Calu3 (cell line): ENCODE results near the gene F2RL3. TPM values are rescaled to one million over a fixed set of nuclear protein-coding genes. Genes with fewer than 3 reads are reported as not detected.

Experiments
- BruUV-seq: library from RNA; stranded (reverse); fragments of 400-500 nt; replicated peaks from 2 replicates; lab custom pipeline; 2021; lab: Mats Ljungman, UMichigan
- CTCF ChIA-PET: fragments of 300-600 bp; sonication (Branson Sonifier 250); formaldehyde crosslinking; loops from one replicate; lab custom pipeline; 2022; ENCODE audit warnings: antibody characterized with exemption; lab: Charles Lee
- DNase-seq: peaks from one replicate; pipeline ENCODE4 v3.0.0; 2022
- H3K27ac Mint-ChIP-seq: one replicate; pipeline ENCODE4 v1.8.0; 2022; ENCODE audit warnings: mixed read lengths; ENCODE audit not compliant: unreplicated experiment
- H3K27me3 Mint-ChIP-seq: one replicate; pipeline ENCODE4 v1.8.0; 2022; ENCODE audit warnings: mixed read lengths; ENCODE audit not compliant: unreplicated experiment
- H3K36me3 Mint-ChIP-seq: one replicate; pipeline ENCODE4 v1.8.0; 2022; ENCODE audit warnings: mild to moderate bottlenecking, moderate library complexity, mixed read lengths; ENCODE audit not compliant: insufficient read depth, unreplicated experiment
- H3K4me1 Mint-ChIP-seq: one replicate; pipeline ENCODE4 v1.8.0; 2022; ENCODE audit warnings: mild to moderate bottlenecking, low read depth, mixed read lengths; ENCODE audit not compliant: unreplicated experiment
- H3K4me3 Mint-ChIP-seq: one replicate; pipeline ENCODE4 v1.8.0; 2022; ENCODE audit warnings: mild to moderate bottlenecking, low read depth, moderate library complexity, mixed read lengths; ENCODE audit not compliant: unreplicated experiment
- H3K9me3 Mint-ChIP-seq: one replicate; pipeline ENCODE4 v1.8.0; 2022; ENCODE audit warnings: low read depth, mixed read lengths; ENCODE audit not compliant: unreplicated experiment
- intact Hi-C: fragments of 100-400 bp; cut with micrococcal nuclease; formaldehyde crosslinking; loops from one replicate; pipeline ENCODE4 v1.10.0; 2022; ENCODE audit not compliant: unreplicated experiment
- total RNA-seq: library from RNA; stranded (reverse); gene quantifications from 2 replicates; pipeline ENCODE4 v1.2.3, GENCODE V29; 2022
- TF ChIP-seq, protein P1 (sequence below): fragments of 200-600 bp; IDR thresholded peaks from one replicate; pipeline ENCODE4 v1.8.0; 2022; ENCODE audit warnings: antibody characterized with exemption; ENCODE audit not compliant: unreplicated experiment

The F2RL3 gene
- total RNA-seq, 1 experiment from 2014 or later, result not detected

DNA sequence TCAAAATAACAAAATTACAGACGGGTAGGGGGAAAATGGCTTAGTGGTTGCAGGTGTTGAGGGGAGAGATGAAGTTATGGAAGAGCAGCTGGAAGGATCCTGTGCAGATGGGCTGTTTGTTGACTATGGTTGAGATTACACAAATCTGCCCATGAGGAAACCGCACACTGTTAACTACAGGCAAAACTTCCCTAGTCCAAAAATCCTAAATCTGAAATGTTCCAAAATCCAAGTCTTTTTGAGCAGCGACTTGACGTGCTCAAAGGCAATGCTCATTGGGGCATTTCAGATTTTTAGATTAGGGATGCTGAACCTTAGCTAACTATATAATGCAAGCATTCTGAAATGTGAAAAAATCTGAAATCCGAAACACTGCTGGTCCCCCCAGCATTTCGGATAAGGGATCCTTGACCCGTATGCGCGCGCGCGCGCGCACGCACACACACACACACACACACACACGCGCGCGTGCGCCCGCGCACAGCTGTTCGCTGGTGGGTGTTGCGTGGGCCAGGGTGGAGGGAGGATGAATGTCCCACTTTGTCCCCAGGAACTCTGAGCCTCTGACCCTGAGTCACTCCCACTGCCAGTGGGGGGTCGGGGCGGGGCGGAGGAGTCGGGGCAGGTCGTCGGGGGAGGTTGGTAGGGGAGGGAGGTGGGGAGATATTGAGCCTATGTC is 6.8 kb downstream of the F2RL3 start:
- intact Hi-C loops, result loop anchor here (10.0 kb wide), 1 partner anchor 181 kb away; the partner anchor contains the start of gene NWD1
- H3K27ac Mint-ChIP-seq, result peak overlapping the region; percentile 19

DNA sequence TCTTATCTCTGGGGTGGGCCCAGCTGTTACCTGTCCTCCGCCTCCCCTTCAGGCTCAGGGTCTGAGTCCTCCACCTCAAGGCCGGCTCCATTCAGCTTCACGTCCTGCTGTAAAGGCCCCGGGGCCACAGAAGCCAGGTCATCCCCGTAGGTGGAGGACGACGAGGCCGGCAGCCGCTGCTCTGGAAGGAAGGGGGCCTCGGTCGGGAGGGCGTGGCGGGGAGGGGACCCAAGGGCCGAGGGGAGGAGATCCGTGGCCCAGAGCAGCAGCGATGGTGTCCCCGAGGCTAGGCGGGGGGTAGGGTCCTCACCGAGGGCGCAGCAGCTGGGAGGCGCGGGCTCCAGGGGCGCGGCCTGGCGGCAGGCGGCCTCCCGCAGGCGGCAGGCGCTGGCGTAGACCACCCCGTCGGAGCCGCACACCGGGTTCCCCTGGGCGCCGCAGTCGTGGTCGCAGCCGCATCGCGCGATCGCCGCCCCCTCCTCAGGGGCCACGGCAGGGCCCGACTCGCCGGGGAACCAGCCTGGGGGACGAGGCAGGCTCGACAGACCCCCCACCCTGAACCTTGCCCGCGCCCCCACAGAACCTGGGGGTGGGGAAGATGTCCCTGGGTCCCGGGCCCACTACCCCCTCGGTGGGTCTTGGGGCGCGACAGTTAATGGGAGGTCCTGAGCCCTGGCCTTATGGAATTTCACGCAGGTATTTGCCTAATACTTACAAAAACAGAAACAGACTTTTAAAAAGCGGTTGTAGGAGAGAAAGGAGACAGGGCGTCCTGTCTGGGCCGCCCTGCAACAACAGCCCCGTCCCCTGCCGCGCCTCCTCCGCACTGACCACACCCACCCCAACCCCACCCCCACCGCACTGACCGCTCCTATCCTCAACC is 7.6 kb downstream of the F2RL3 start:
- Mint-ChIP-seq H3K9me3 (no peaks in the 10 kb centered on the region), H3K27ac (no peak overlapping the region), H3K36me3 (peaks cover 13% of the 10 kb centered on the region), H3K4me1 (no peaks in the 10 kb centered on the region), H3K27me3 (peaks cover 11% of the 10 kb centered on the region), H3K4me3 (peak overlapping the region; percentile 50)
- TF ChIP-seq, protein P1, sequence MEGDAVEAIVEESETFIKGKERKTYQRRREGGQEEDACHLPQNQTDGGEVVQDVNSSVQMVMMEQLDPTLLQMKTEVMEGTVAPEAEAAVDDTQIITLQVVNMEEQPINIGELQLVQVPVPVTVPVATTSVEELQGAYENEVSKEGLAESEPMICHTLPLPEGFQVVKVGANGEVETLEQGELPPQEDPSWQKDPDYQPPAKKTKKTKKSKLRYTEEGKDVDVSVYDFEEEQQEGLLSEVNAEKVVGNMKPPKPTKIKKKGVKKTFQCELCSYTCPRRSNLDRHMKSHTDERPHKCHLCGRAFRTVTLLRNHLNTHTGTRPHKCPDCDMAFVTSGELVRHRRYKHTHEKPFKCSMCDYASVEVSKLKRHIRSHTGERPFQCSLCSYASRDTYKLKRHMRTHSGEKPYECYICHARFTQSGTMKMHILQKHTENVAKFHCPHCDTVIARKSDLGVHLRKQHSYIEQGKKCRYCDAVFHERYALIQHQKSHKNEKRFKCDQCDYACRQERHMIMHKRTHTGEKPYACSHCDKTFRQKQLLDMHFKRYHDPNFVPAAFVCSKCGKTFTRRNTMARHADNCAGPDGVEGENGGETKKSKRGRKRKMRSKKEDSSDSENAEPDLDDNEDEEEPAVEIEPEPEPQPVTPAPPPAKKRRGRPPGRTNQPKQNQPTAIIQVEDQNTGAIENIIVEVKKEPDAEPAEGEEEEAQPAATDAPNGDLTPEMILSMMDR, result no peak
- BruUV-seq, result no TSS peak
- intact Hi-C loops, result loop anchor here (10.0 kb wide), 1 partner anchor 182 kb away; the partner anchor contains the start of gene NWD1
- CTCF ChIA-PET, result no interaction called here
- no peak for DNase-seq

More for the DNA sequence above, 6.8 kb downstream of the F2RL3 start:
- DNase-seq, result no peak
- Mint-ChIP-seq H3K4me3 (peak overlapping the region; percentile 50), H3K4me1 (no peaks in the 10 kb centered on the region), H3K9me3 (no peaks in the 10 kb centered on the region), H3K27me3 (peaks cover 11% of the 10 kb centered on the region), H3K36me3 (peaks cover 13% of the 10 kb centered on the region)
- TF ChIP-seq, protein P1, result no peak
- CTCF ChIA-PET, result interaction anchor here (0.5 kb wide), 1 partner anchor 335 kb away, joined by 5 read pairs; no protein-coding TSS in a partner anchor
- no TSS peak for BruUV-seq

DNA sequence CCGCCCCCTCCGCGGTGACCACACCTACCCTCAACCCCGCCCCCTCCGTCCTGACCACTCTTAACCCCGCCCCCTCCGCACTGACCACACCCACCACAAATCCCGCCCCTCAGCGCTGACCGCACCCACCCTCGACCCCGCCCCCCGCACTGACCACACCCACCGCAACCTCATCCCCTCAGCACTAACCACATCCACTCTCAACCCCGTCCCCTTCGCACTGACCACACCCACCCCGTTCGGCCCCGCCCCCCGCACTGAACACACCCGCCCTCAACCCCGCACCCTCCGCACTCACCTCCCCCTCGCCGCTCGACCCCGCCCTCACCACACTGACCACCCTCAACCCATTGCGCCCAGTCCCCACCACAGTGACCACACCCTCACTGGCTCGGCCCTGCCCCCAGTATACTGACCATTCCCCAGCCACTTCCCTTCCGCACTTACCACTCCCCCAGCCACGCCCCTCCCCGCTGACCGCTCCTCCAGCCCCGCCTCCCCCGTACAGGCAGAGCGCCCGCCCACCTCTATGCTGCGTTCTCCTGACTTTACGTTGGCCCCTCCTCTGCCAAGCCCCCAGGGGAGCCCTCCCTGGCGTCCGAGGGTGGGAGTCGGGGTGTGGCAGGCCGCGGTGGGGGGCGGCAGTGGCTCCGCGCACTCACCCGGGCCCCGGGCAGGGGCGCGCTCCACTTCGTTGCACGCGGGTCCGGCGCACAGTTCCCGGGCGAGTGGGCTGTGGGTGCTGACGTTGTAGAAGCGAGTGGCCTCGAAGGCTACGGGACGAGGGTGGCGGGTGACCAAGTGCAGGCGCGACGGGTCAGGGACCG is 8.4 kb downstream of the F2RL3 start:
- Mint-ChIP-seq H3K27ac (no peak overlapping the region), H3K27me3 (peaks cover 11% of the 10 kb centered on the region), H3K36me3 (peaks cover 13% of the 10 kb centered on the region), H3K4me1 (no peaks in the 10 kb centered on the region), H3K9me3 (no peaks in the 10 kb centered on the region), H3K4me3 (peak overlapping the region; percentile 50)
- DNase-seq, result peak; percentile 92
- TF ChIP-seq, protein P1, result no peak
- CTCF ChIA-PET, result no interaction called here
- BruUV-seq, result no TSS peak
- intact Hi-C loops, result loop anchor here (10.0 kb wide), 1 partner anchor 182 kb away; the partner anchor contains the start of gene NWD1

DNA sequence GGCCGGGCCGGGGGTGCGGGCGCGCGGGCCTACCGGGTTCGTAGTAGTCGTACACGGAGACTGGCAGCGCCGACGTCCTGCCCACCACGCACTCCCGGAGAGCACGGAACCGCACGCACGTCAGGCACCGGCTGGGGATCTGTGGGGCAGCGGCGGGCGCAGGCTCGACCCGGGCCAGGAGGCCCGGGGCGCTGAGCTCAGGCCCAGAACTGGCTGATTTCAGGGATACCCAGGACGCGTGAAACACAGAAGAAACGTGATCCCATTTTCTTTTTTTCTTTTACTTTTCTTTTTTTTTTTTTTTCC is 9.0 kb downstream of the F2RL3 start:
- CTCF ChIA-PET, result no interaction called here
- intact Hi-C loops, result loop anchor here (10.0 kb wide), 1 partner anchor 183 kb away; the partner anchor contains the start of gene NWD1
- TF ChIP-seq, protein P1, result no peak
- peaks cover 13% of the 10 kb centered on the region for H3K36me3 Mint-ChIP-seq
- no peak for DNase-seq
- H3K27ac Mint-ChIP-seq, result no peak overlapping the region
- H3K27me3 Mint-ChIP-seq, result peaks cover 11% of the 10 kb centered on the region
- H3K9me3 Mint-ChIP-seq, result no peaks in the 10 kb centered on the region
- H3K4me3 Mint-ChIP-seq, result peak overlapping the region; percentile 50
- BruUV-seq, result no TSS peak
- H3K4me1 Mint-ChIP-seq, result no peaks in the 10 kb centered on the region
